MCF 10A (cell line): ENCODE results near the gene MLKL. TPM values are rescaled to one million over a fixed set of nuclear protein-coding genes. Genes with fewer than 3 reads are reported as not detected.
A peak's percentile ranks its signal among the peaks of the same experiment; 100 is the strongest.
"Not testable (repeated sequence)": the region's sequence is repeated elsewhere in the genome, so short reads cannot be mapped to it uniquely, and the experiment has no call there.

Experiments
- BruUV-seq: library from RNA; stranded (reverse); fragments of 400-500 nt; replicated peaks from 2 replicates; lab custom pipeline; 2021; lab: Mats Ljungman, UMichigan
- CTCF ChIA-PET: fragments of 300-600 bp; sonication (Branson Sonifier 250); formaldehyde crosslinking; extraction: SDS; loops from one replicate; lab custom pipeline; 2021; ENCODE audit warnings: antibody characterized with exemption, inconsistent platforms; lab: Yijun Ruan, JAX
- POLR2A ChIA-PET: fragments of 300-600, 350-650 bp; sonication (Branson Sonifier 250); formaldehyde crosslinking; extraction: SDS; loops from one replicate; lab custom pipeline; 2020; ENCODE audit warnings: antibody characterized with exemption, inconsistent platforms; lab: Yijun Ruan, JAX
- DNase-seq: peaks from one replicate; pipeline ENCODE4 v3.0.0-alpha.2; 2018; ENCODE audit not compliant: unreplicated experiment
- H3K27ac Mint-ChIP-seq: one replicate; pipeline ENCODE4 v1.8.0; 2022; ENCODE audit warnings: mild to moderate bottlenecking, low read depth, mixed read lengths; ENCODE audit not compliant: unreplicated experiment
- H3K27me3 Mint-ChIP-seq: one replicate; pipeline ENCODE4 v1.8.0; 2022; ENCODE audit warnings: mixed read lengths; ENCODE audit not compliant: insufficient read depth, unreplicated experiment
- H3K36me3 Mint-ChIP-seq: one replicate; pipeline ENCODE4 v1.8.0; 2022; ENCODE audit warnings: mild to moderate bottlenecking, moderate library complexity, mixed read lengths; ENCODE audit not compliant: insufficient read depth, unreplicated experiment
- H3K4me1 Mint-ChIP-seq: one replicate; pipeline ENCODE4 v1.8.0; 2022; ENCODE audit warnings: mixed read lengths; ENCODE audit not compliant: insufficient read depth, unreplicated experiment
- H3K4me3 Mint-ChIP-seq: one replicate; pipeline ENCODE4 v1.8.0; 2022; ENCODE audit warnings: mild to moderate bottlenecking, moderate library complexity, mixed read lengths; ENCODE audit not compliant: unreplicated experiment
- H3K9me3 Mint-ChIP-seq: one replicate; pipeline ENCODE4 v1.8.0; 2022; ENCODE audit warnings: mixed read lengths; ENCODE audit not compliant: unreplicated experiment
- CTCF ChIP-seq: fragments of 200-600 bp; IDR thresholded peaks from one replicate; pipeline ENCODE4 v1.8.0; 2022; ENCODE audit warnings: antibody characterized with exemption, mild to moderate bottlenecking; ENCODE audit not compliant: unreplicated experiment
- intact Hi-C: fragments of 100-400 bp; cut with micrococcal nuclease; formaldehyde crosslinking; loops from 2 replicates; pipeline ENCODE4 v1.14.1; 2022
- total RNA-seq: library from RNA; stranded (reverse); gene quantifications from 2 replicates; pipeline ENCODE4 v1.2.3, GENCODE V29; 2022

Gene MLKL
- total RNA-seq, 1 experiment from 2014 or later: 14.2 TPM

GRCh38 chr16:74673876-74674275, 26.8 kb downstream of the MLKL start:
- Mint-ChIP-seq H3K4me1 (no peaks in the 10 kb centered on the region), H3K9me3 (no peaks in the 10 kb centered on the region), H3K27ac (no peak overlapping the region), H3K4me3 (no peak overlapping the region), H3K27me3 (no peaks in the 10 kb centered on the region), H3K36me3 (peaks cover 29% of the 10 kb centered on the region)
- ChIA-PET CTCF (no interaction called here), POLR2A (interaction anchor here (0.7 kb wide), 1 partner anchor 15 kb away, joined by 4 read pairs; no protein-coding TSS in a partner anchor)
- intact Hi-C loops: no loop called here
- no peak for DNase-seq
- TF ChIP-seq CTCF: no peak
- BruUV-seq: no TSS peak

DNA sequence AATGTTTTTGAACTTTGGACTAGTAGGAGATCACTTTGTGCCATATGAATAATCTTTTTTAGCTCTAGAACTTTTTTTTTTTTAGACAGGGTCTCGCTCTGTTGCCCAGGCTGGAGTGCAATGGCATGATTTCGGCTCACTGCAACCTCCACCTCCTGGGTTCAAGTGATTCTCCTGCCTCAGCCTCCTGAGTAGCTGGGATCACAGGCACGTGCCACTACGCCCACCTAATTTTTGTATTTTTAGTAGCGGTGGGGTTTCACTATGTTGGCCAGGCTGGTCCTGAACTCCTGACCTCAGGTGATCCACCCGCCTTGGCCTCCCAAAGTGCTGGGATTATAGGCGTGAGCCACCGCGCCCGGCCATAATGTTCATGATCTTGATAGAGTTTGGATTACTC, 31.8 kb downstream of the MLKL start:
- POLR2A ChIA-PET: interaction anchor here (1.1 to 3.6 kb wide), 2 partner anchors 15 to 32 kb away, joined by 3 to 33 read pairs; partner anchors contain the start of gene MLKL
- CTCF ChIA-PET: interaction anchor here (0.7 to 2.2 kb wide), 3 partner anchors 18 to 414 kb away, joined by 3 to 8 read pairs (median 5); no protein-coding TSS in a partner anchor
- H3K4me3 Mint-ChIP-seq, H3K4me1 Mint-ChIP-seq, DNase-seq, H3K9me3 Mint-ChIP-seq, H3K27me3 Mint-ChIP-seq, BruUV-seq, H3K27ac Mint-ChIP-seq, intact Hi-C loops: not testable (repeated sequence)
- H3K36me3 Mint-ChIP-seq: peaks cover 33% of the 10 kb centered on the region

DNA sequence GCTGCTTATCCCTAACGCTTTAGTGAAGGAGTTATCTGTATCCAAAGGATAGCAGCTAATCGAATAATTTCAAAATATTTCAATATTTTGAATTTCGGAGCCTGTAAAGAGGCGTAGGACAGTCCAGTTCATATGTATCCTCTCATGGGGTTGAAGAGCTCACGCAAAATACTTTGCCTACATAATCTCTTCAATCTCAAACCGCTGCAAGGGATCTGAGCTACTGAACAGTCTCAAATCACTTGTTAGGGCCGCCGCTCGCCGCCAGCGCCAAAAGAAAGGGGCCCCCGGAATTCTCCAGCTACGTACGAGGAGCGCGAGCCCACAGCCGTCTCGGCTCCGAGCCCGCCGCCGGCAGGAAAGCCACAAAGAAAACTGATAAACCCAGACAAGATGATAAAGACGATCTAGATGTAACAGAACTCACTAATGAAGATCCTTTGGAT, 33.4 kb downstream of the MLKL start:
- intact Hi-C loops: no loop called here

GRCh38 chr16:74666425-74667254, 34.0 kb downstream of the MLKL start, which contains the start of gene RFWD3:
TSS of gene RFWD3 (minus strand) at chr16:74666877. CDS start at chr16:74661449, 5,428 bp downstream.
- H3K4me3 Mint-ChIP-seq: peak within 1 kb of the TSS; percentile 89
- no peak for TF ChIP-seq CTCF
- BruUV-seq: no TSS peak
- ChIA-PET CTCF (interaction anchor here (0.7 to 2.2 kb wide), 6 partner anchors 15 to 343 kb away, joined by 3 to 8 read pairs (median 4); no protein-coding TSS in a partner anchor), POLR2A (interaction anchor here (0.6 to 3.6 kb wide), 15 partner anchors 9 to 205 kb away, joined by 3 to 33 read pairs (median 5); partner anchors contain the start of genes GLG1 and MLKL)
- peak within 1 kb of the TSS; percentile 97 for H3K27ac Mint-ChIP-seq
- intact Hi-C loops: no loop called here
- peaks cover 32% of the 10 kb centered on the region for H3K36me3 Mint-ChIP-seq
- DNase-seq: peak; percentile 98
- no peaks in the 10 kb centered on the region for H3K27me3 Mint-ChIP-seq
- no peaks in the 10 kb centered on the region for H3K9me3 Mint-ChIP-seq
- H3K4me1 Mint-ChIP-seq: peaks cover 5% of the 10 kb centered on the region

More for the DNA sequence above, 33.4 kb downstream of the MLKL start:
- BruUV-seq: TSS peak; percentile 52
- POLR2A ChIA-PET: interaction anchor here (0.6 to 3.6 kb wide), 14 partner anchors 10 to 205 kb away, joined by 3 to 33 read pairs (median 5); partner anchors contain the start of genes GLG1 and MLKL
- CTCF ChIA-PET: interaction anchor here (0.7 to 2.2 kb wide), 6 partner anchors 16 to 344 kb away, joined by 3 to 8 read pairs (median 4); no protein-coding TSS in a partner anchor
- peaks cover 5% of the 10 kb centered on the region for H3K4me1 Mint-ChIP-seq
- no peaks in the 10 kb centered on the region for H3K27me3 Mint-ChIP-seq
- peak overlapping the region; percentile 97 for H3K27ac Mint-ChIP-seq
- TF ChIP-seq CTCF: no peak
- no peaks in the 10 kb centered on the region for H3K9me3 Mint-ChIP-seq
- H3K4me3 Mint-ChIP-seq: peak overlapping the region; percentile 89
- peaks cover 30% of the 10 kb centered on the region for H3K36me3 Mint-ChIP-seq
- peak; percentile 15 for DNase-seq
